K562 treated with DMSO at 1 percent for 24 hours (cell line): ENCODE data around the gene KRTAP5-5. TPM values are rescaled to one million over a fixed set of nuclear protein-coding genes. Genes with fewer than 3 reads are reported as not detected.

ENCODE experiments used
- total RNA-seq: library from RNA; unstranded; fragments of 300-600 nt; gene quantifications from 2 replicates; pipeline ENCODE4 v1.2.3, GENCODE V29; 2022; ENCODE audit warnings: low read depth; ENCODE audit not compliant: insufficient read depth

The KRTAP5-5 gene, protein sequence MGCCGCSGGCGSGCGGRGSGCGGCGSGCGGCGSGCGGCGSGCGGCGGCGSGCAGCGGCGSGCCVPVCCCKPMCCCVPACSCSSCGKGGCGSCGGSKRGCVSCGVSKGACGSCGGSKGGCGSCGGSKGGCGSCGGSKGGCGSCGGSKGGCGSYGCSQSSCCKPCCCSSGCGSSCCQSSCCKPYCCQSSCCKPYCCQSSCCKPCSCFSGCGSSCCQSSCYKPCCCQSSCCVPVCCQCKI
- not detected in 2 replicates for total RNA-seq

DNA sequence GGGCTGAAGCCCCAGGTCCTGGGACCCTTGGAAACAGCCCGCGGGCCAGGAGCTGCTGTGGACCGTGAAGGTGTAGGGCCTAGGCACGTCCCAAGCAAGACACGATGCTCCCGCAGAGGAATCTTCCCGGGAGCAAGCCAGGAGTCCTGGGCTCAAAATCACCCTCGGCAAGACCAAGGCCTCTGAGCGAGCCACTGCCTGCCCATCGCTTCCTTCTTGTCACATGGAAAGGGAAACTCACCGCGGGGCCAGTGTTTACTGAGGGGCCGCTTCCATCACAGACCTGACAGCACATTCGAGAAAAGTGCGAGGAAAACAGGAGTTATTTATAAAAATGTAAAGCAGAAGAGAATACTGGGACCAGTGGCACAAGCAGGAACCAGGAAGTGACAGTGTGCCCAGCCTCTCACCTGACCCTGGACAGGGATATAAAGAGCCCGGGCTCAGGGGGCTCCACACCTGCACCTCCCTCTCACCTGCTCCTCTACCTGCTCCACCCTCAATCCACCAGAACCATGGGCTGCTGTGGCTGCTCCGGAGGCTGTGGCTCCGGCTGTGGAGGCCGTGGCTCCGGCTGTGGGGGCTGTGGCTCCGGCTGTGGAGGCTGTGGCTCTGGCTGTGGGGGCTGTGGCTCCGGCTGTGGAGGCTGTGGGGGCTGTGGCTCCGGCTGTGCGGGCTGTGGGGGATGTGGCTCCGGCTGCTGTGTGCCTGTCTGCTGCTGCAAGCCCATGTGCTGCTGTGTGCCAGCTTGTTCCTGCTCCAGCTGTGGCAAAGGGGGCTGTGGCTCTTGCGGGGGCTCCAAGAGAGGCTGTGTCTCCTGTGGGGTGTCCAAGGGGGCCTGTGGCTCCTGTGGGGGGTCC, at the start of gene KRTAP5-5:
Gene KRTAP5-5 (plus strand): TSS at position 450 of the 860 bp plus-strand sequence. CDS start 66 bp downstream, at position 516.

DNA sequence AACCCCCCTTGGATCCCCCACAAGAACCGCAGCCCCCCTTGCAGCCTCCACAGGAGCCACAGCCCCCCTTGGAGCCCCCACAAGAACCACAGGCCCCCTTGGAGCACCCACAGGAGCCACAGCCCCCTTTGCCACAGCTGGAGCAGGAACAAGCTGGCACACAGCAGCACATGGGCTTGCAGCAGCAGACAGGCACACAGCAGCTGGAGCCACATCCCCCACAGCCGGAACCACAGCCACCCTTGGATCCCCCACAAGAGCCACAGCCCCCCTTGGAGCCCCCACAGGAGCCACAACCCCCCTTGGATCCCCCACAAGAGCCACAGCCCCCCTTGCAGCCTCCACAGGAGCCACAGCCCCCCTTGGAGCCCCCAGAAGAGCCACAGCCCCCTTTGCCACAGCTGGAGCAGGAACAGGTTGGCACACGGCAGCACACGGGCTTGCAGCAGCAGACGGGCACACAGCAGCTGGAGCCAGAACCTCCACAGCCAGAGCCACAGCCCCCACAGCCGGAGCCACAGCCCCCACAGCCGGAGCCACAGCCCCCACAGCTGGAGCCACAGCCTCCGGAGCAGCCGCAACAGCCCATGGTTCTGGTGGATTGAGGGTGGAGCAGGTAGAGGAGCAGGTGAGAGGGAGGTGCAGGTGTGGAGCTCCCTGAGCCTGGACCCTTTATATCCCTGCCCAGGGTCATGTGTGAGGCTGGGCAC, 44.8 kb upstream of the KRTAP5-5 start, which contains the start of gene KRTAP5-1:
Gene KRTAP5-1 (minus strand): TSS at position 623 of the 710 bp plus-strand sequence. CDS start 34 bp downstream, at position 589.

DNA sequence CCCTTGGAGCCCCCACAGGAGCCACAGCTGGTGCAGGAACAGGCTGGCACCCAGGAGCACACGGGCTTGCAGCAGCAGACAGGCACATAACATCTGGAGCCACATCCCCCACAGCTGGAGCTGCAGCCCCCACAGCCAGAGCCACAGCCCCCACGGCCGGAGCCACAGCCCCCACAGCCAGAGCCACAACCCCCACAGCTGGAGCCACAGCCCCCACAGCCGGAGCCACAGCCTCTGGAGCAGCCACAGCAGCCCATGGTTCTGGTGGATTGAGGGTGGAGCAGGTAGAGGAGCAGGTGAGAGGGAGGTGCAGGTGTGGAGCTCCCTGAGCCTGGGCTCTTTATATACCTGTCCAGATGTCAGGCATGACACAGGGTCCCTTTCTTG, 31.6 kb upstream of the KRTAP5-5 start, which contains the start of gene KRTAP5-2:
Gene KRTAP5-2 (minus strand): TSS at position 301 of the 387 bp plus-strand sequence. CDS start 44 bp downstream, at position 257.

DNA sequence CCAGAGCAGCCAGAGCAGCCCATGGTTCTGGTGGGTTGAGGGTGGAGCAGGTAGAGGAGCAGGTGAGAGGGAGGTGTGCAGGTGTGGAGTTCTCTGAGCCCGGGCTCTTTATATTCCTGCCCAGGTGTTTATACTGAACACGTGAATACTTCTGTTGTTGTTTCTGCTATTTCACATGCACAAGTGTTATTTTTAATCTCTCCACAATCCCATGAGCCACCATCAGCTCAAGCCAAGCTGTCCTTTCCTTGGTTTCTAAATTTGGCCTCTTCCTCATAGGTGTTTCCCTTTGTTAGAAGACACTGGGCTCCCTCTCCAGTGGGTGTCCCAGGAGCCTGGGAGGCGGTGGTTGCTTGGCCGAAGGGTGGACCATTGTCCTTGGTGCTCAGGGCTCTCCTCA, 21.2 kb upstream of the KRTAP5-5 start, which contains the start of gene KRTAP5-3:
Gene KRTAP5-3 (minus strand): TSS at position 101 of the 400 bp plus-strand sequence. CDS start 78 bp downstream, at position 23.

DNA sequence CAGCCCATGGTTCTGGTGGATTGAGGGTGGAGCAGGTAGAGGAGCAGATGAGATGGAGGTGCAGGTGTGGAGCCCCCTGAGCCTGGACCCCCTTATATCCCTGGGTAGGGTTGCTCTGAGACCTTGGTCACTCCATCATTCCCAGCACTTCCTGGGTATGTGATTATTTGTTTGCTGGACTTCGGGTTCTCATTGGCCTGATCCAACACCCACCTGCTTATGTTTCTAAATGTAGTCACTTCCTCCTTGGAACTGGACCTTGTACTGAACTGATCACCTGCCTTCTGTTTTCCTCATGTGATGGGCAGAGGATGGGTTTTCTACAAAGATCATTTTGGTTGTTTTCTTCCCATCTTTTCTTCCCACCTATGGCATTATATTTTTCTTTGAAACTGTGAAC, 7.5 kb upstream of the KRTAP5-5 start, which contains the start of gene KRTAP5-4:
Gene KRTAP5-4 (minus strand): TSS at position 53 of the 400 bp plus-strand sequence. CDS start 45 bp downstream, at position 8.

Other genes starting within 250 kb of the KRTAP5-5 start
- 0.34 TPM in 1 of 2 replicates, not detected in the other for gene BRSK2, start 239.8 kb upstream of the KRTAP5-5 start, total RNA-seq
- gene MOB2, start 143.0 kb upstream of the KRTAP5-5 start, total RNA-seq: 37.8 and 42.5 TPM in 2 replicates
- gene DUSP8, start 57.5 kb upstream of the KRTAP5-5 start, total RNA-seq: 0.51 and 0.57 TPM in 2 replicates
- gene KRTAP5-1, start 44.5 kb upstream of the KRTAP5-5 start, total RNA-seq: not detected in 2 replicates
- not detected in 2 replicates for gene KRTAP5-2, start 31.5 kb upstream of the KRTAP5-5 start, total RNA-seq
- not detected in 2 replicates for gene KRTAP5-3, start 21.3 kb upstream of the KRTAP5-5 start, total RNA-seq
- not detected in 2 replicates for gene KRTAP5-4, start 7.6 kb upstream of the KRTAP5-5 start, total RNA-seq
- not detected in 2 replicates for gene KRTAP5-6, start 67.4 kb downstream of the KRTAP5-5 start, total RNA-seq
- 0.21 and 0.44 TPM in 2 replicates for gene IFITM10, start 120.8 kb downstream of the KRTAP5-5 start, total RNA-seq
- 408 and 410 TPM in 2 replicates for gene CTSD, start 134.2 kb downstream of the KRTAP5-5 start, total RNA-seq
- gene SYT8, start 205.2 kb downstream of the KRTAP5-5 start, total RNA-seq: not detected in 2 replicates
- not detected in 2 replicates for gene TNNI2, start 209.2 kb downstream of the KRTAP5-5 start, total RNA-seq
- not detected in 2 replicates for gene LSP1, start 223.3 kb downstream of the KRTAP5-5 start, total RNA-seq